ENCODE measurements around the gene GPR132.
"Not testable (repeated sequence)": the region's sequence is repeated elsewhere in the genome, so short reads cannot be mapped to it uniquely, and the experiment has no call there.

Gene GPR132

GRCh38 chr14:105041841-105042765 is 23.1 kb downstream of the GPR132 start:
- no peak for DNase-seq (ENCODE audit: low read depth in 3 of 3)

GRCh38 chr14:105039458-105040205 is 25.6 kb downstream of the GPR132 start:
- no peak for DNase-seq (ENCODE audit: low read depth in 3 of 3)

- not testable (repeated sequence) for DNase-seq (ENCODE audit: low read depth in 3 of 3)
Measured at GRCh38 chr14:105035616-105036015, 29.6 kb downstream of the GPR132 start.

- no peak for DNase-seq (ENCODE audit: low read depth in 3 of 3)
Measured at GRCh38 chr14:105034315-105035039, 30.8 kb downstream of the GPR132 start.

GRCh38 chr14:105033412-105033900 is 31.8 kb downstream of the GPR132 start:
- not testable (repeated sequence) for DNase-seq (ENCODE audit: low read depth in 3 of 3)

GRCh38 chr14:105032451-105032901 is 32.8 kb downstream of the GPR132 start:
- DNase-seq (ENCODE audit: low read depth in 3 of 3) = not testable (repeated sequence)

- no peak for DNase-seq (ENCODE audit: low read depth in 3 of 3)
Measured at GRCh38 chr14:105030836-105031396, 34.3 kb downstream of the GPR132 start.

GRCh38 chr14:105030194-105030593 is 35.0 kb downstream of the GPR132 start:
- no peak for DNase-seq (ENCODE audit: low read depth in 3 of 3)

GRCh38 chr14:105029402-105029801 is 35.8 kb downstream of the GPR132 start:
- DNase-seq (ENCODE audit: low read depth in 3 of 3) = no peak

- no peak for DNase-seq (ENCODE audit: low read depth in 3 of 3)
Measured at GRCh38 chr14:105028251-105028927, 36.8 kb downstream of the GPR132 start.

- not testable (repeated sequence) for DNase-seq (ENCODE audit: low read depth in 3 of 3)
Measured at GRCh38 chr14:105027718-105028117, 37.5 kb downstream of the GPR132 start.

GRCh38 chr14:105026802-105027563 is 38.2 kb downstream of the GPR132 start:
- DNase-seq (ENCODE audit: low read depth in 3 of 3) = no peak

- DNase-seq (ENCODE audit: low read depth in 3 of 3) = no peak
Measured at GRCh38 chr14:105026033-105026785, 39.0 kb downstream of the GPR132 start.

- DNase-seq (ENCODE audit: low read depth in 3 of 3) = no peak
Measured at GRCh38 chr14:105025429-105025828, 39.8 kb downstream of the GPR132 start.

GRCh38 chr14:105023791-105024480 is 41.3 kb downstream of the GPR132 start:
- no peak for DNase-seq (ENCODE audit: low read depth in 3 of 3)

GRCh38 chr14:105023144-105023543 is 42.1 kb downstream of the GPR132 start:
- DNase-seq (ENCODE audit: low read depth in 3 of 3) = no peak

- DNase-seq (ENCODE audit: low read depth in 3 of 3) = no peak
Measured at GRCh38 chr14:105022276-105022670, 43.0 kb downstream of the GPR132 start.

- DNase-seq (ENCODE audit: low read depth in 3 of 3) = peak in 2 of 3 experiments; percentile 21 to 31
Measured at GRCh38 chr14:105021656-105022275, 43.5 kb downstream of the GPR132 start.
